Frontal cortex (tissue), 4 donors: ENCODE data around the gene HSDL2. TPM values are rescaled to one million over a fixed set of nuclear protein-coding genes. Genes with fewer than 3 reads are reported as not detected.
"Not testable (repeated sequence)": the region's sequence is repeated elsewhere in the genome, so short reads cannot be mapped to it uniquely, and the experiment has no call there.

Experiments
- DNase-seq, 2 donors: peaks; one replicate each; pipeline ENCODE4 v3.0.0; 2012; ENCODE audit warnings: low spot score in 2 of 2
- FAIRE-seq: peaks from 2 replicates; lab custom pipeline; 2012; peaks lifted over from hg19 to GRCh38; lab: Jason Lieb, UNC
- total RNA-seq: library from RNA; depleted of rRNA; stranded (reverse); fragments of >200 nt; gene quantifications from one replicate; pipeline ENCODE4 v1.2.3, GENCODE V29; 2014
- donor health status: control.
- donor health status: control.
- donor health status: control.

HSDL2 gene
- total RNA-seq, 1 donor from 2014 or later, result 11.0 TPM

DNA sequence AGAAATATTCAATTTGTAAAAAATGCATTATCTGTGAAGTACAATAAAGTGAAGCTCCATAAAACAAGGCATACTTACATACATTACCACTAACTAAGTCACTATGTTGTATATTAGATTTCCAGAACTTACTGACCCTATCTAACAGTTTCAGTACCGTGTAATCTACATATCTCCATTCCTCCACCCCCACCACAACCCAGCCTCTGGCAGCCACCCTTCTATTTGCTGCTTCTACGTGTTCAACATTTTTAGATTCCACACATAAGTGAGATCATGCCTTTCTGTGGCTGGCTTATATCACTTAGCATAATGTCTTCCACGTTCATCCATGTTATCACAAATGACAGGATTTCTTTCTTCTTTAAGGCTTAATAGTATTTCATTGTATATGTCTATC, 15.1 kb upstream of the HSDL2 start:
- FAIRE-seq, result no peak
- no peak for DNase-seq

DNA sequence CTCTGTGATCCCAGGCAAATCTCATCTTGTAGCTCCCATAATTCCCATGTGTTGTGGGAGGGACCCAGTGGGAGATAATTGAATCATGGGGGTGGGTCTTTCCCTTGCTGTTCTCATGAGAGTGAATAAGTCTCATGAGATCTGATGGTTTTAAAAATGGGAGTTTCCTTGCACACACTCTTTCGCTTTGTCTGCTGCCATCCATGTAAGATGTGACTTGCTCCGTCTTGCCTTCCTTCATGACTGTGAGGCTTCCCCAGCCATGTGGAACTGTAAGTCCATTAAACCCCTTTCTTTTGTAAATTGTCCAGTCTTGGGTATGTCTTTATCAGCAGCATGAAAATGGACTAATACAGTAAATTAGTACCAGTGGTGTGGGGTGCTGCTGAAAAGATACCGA, 14.7 kb upstream of the HSDL2 start:
- not testable (repeated sequence) for FAIRE-seq, DNase-seq

DNA sequence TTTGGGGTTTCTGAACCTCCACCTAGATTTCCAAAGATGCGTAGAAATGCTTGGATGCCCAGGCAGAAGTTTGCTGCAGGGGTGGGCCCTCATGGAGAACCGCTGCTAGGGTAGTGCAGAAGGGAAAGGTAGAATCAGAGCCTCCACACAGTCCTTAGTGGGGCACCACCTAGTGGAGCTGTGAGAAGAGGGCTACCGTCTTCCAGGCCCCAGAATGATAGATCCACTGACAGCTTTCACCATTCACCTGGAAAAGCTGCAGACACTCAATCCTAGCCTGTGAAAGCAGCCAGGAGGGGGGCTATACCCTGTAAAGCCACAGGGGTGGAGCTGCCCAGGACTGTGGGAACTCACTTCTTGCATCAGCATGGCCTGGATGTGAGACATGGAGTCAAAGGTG, 13.3 kb upstream of the HSDL2 start:
- DNase-seq (no peak), FAIRE-seq (no peak)

DNA sequence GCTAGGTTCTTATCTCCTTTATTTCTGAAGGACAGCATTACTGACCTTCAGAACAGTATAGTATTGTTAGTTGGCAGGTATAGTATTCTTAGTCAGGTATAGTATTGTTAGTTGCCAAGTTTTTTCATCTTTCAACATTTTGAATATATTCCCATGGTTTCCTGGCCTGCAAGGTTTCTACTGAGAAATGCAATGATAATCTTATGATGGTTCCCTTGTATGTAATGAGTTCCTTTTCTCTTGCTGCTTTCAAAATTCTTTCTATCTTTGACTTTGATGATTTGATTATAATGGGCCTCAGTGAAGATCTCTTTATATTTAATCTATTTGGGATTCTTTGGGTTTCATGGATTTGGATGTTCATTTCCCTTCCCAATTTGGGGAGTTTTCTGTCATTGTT, 12.4 kb upstream of the HSDL2 start:
- DNase-seq (no peak), FAIRE-seq (no peak)

DNA sequence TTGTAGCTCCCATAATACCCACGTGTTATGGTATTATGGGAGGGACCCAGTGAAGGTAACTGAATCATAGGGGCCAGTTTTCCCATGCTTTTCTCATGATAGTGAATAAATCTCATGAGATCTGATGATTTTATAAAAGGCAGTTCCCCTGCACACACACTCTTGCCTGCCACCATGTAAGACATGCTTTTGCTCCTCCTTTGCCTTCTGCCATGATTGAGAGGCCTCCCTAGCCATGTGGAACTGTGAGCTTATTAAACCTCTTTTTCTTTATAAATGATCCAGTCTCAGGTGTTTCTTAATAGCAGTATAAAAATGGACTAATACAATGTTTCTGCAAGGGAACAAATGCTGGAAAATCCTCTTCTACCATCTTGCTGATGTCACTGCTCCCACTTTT, 10.1 kb upstream of the HSDL2 start:
- no peak for DNase-seq
- no peak for FAIRE-seq

DNA sequence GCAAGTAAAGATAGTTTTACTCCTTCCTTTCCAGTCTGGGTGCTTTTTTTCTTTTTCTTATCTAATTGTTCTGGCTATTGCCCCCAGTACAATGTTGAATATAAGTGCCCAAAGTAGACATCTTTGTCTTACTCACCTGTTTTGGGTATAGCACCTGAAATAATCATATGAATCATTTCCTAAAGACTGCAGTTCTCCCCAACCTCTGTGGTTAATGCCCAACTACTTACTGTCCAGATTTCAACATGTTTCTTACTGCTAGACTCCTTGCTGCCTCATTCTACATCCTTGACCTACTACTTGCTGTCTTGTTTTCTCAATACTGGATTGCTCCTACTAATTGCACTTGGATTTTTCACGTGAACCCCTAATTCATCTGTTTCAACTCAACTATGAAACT, 8.8 kb upstream of the HSDL2 start:
- no peak for FAIRE-seq

DNA sequence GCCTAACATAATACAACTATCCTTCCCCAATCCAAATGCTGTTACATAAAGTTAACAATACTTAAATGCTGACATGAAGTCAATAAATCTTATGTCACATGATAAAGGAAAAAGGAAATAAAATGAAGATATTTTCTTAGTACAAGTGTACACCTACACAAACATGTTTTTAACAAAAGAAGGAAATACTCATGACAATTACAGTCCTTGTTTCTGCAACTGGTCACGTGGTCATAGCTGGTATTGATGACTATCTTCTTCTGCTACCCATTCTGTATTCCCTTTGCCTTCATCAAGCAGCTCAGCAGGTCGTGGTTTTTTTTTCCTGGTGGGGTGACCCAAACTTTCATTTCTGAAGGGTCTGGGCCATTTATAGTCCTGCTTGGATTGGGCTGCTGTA, 6.2 kb upstream of the HSDL2 start:
- FAIRE-seq, DNase-seq: not testable (repeated sequence)

More for the DNA sequence above, 8.8 kb upstream of the HSDL2 start:
- DNase-seq, result no peak

DNA sequence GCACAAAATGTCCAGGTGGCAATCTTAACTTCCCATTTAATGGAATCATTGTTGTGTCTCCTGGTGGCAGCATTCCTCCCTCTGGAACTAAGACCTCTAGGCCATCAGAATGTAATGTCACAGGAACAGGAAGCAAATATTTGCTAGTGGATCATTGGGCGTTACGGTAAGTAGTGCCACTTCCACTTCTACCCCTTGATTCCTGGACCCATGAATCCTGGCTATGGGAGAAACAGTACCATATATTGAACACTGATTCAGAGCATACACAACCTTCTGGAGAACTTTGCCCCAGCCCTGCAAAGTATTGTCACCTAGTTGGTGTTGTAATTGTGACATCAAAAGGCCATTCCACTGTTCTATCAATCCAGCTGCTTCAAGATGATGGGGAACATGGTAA, 5.7 kb upstream of the HSDL2 start:
- FAIRE-seq, DNase-seq: not testable (repeated sequence)

DNA sequence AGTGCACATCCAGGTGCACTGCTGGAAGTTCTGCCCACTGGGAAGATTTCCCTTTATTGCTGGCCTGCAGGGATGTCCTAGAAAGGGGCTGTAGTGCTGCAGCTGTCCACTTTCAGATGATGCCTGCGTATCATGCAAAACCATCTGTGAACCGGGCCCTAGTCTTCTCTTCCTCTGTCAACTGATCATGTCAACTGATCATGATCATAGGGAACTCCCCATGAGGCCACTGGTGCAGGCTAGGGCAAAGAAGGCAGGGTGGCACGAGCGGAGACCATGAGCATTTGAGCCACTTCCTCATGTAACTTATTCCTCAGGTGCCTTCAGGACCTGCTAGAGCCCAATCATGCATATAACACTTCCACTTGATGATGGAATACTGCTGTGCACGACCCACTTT, 4.5 kb upstream of the HSDL2 start:
- FAIRE-seq (no peak), DNase-seq (no peak)

DNA sequence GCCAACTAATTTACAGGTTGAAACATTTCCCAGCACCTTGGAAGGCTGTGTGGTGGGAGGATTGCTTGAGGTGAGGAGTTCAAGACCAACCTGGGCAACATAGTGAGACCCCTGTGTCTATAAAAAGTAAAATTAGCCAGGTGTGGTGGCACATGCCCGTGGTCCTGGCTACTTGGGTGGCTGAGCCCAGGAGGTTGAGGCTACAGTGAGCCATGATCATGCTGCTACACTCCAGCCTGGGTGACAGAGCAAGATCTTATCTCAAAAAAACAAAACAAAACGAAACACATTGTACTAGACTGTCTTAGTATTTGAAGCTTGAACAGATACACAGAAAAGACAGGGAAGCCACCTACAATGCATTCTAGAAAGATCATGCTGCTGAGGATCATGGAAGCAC, 2.8 kb upstream of the HSDL2 start:
- no peak for DNase-seq

DNA sequence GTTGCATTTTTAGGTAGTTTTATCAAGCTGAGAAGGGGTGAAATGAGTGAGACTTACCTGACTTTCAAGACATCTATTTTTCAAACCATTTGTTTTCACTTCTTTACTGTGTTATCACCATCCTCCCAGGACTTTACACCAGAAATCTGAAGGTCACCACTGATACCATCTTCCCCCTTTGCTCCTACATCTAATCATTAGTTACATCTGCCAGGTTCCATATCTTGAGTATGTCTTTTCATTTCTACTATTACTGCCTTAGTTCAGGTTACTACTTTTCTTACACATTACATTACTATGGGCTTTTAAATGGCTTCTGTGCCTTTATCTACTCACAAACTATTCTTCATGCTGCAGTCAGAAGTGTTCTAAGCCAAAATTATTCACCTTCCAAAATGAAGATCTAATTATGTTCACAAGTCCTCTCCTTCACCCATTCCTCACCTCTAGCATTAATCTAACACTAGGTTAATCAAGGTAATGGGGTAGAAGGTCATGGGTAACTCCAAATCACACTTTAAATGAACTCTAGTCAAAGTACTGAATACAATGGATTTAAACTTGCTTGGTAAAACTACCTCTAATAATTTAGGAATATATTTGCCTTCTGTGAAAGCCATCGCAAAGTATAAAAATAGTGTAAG, 2.1 kb upstream of the HSDL2 start:
- DNase-seq, result no peak

More for the DNA sequence above, 2.8 kb upstream of the HSDL2 start:
- no peak for FAIRE-seq

DNA sequence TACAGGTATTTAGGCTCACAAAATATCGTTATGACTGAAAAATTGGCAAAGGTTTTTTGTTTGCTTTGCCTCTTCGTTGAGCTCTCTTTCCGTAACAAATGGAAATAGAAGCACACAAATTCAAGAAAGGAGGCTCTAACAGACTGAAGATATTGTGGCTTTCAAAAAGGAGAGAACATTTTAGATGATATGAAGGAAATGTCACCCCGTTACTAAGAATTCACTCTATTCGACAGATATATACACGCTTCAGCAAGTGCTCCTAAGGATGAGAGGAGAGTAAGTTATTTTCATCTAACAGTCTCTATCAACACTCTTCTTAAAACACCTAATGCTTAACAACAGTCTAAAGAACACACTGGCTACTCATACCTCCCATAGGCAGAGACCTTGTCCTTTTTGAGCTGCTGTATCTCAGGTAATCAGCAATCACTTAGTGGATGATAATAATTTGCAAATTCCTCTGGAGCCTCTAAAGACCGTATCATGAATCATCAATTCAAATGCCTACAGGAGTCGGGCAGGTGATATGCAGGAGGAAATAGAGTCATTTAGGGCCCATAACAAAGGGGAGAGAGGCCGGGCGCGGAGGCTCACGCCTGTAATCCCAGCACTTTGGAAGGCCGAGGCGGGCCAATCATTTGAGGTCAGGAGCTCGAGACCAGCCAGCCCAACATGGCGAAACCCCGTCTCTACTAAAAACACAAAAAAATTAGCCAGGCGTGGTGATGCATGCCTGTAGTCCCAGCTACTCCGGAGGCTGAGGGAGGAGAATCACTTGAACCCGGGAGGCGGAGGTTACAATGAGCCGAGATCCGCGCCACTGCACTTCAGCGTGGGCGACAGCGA, 1.4 kb upstream of the HSDL2 start:
- no peak for DNase-seq
- FAIRE-seq, result no peak

More for the DNA sequence above, 2.1 kb upstream of the HSDL2 start:
- FAIRE-seq, result no peak

DNA sequence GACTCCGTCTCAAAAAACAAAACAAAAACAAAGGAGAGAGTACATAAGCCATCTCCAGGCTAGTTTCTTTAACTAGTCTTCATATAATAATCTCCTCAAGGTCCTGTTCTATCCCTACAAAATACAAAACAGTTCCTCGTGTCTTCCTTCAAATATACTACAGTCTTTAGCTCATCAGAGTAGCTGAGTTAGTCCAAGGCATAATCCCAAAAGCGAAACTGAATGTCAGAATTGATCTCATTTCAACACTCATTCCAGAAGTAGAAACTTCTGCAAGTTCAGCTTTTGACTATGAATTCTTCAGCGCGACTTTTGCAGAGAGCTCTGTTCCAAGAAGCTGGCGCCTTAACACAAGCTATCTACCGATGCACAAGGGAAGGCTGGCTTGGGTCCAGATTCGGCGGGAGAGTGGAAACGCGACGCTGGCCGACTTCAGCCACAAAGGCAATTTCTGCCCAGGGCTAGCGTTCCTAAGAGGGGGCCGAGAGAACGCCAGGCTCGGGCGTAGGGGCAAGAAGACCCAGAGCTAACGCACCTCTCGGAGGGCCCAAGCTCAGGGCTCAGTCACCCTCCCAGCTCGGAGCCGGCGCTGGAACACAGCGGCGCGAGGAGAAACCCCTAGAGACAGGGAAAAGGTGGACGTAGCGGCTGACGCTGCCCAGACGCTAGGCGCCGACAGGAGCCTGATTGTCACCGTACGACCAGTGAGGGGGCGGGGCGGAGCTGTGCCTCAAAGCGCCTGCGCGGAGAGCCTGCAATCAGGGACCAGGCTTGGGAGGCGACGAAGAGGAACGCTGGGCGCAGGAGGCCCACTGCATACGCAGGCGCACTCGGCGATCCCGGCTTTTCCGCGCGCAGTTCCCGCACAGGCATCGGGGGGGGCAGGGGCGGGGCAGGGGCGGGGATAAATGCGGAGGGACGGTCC, 469 bp upstream of the HSDL2 start:
- DNase-seq, result peak; percentile 84 to 91
- no peak for FAIRE-seq

DNA sequence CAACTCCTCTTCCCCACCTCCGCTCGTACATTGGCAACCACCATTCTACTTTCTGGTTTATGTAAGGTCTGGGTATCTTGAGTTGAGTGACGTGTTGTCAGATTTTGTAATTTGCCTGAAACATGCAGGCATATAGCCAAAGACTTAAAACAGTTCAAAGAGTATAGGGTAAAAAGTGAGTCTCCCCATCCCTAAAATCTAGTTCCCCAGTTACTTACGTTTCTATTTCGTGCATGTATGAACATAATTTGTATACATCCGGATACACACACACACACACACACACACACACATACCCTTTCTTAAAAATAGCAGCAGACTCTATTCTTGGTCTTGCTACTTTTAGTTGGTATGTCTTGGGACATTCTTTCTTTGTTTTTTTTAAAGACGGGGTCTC, 915 bp downstream of the HSDL2 start:
- FAIRE-seq, result no peak
- no peak for DNase-seq

DNA sequence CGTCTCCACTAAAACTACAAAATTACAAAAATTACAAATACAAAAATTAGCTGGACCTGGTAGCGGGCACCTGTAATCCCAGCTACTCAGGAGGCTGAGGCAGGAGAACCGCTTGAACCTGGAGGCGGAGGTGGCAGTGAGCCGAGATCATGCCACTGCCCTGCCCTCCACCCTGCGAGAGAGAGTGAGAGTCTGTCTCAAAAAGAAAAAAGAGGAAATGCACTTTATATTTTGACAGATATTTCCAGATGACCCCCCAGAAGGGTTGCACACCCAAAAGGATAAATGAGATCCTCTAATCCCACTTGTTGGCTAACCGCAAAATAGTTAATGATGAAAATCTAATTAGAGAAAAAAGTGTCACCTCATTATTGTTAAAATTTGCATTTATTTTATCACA, 2.2 kb downstream of the HSDL2 start:
- FAIRE-seq, result no peak
- no peak for DNase-seq

DNA sequence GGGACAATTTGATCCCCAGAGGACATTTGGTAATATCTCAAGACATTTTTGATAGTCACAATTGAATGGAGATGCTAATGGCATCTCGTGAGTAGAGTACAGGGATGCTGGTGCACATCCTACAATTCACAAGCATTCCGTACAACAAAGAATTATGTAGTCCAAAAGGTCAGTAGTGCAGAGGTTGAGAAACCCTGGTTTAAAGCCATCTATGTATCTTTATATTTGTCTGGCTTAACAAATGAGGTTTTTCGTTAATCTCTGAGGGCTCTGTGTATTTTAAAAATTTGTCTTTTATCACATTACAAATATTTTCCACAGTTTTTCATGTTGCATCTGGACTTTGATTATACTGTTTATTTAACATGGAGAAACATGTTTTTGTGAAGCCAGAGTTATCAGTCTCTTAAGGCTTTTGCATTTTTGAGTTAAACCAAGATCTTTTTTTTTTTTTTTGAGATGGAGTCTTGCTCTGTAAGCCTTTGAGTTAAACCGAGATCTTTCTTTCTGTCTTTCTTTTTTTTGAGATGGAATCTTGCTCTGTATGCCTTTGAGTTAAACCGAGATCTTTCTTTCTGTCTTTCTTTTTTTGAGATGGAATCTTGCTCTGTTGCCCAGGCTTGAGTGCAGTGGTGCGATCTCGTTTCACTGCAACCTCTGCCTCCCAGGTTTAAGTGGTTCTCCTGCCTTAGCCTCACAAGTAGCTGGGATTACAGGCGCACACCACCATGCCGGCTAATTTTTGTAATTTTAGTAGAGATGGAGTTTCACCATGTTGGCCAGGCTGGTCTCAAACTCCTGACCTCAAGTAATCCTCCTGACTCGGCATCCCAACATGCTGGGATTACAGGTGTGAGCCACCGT, 2.8 kb downstream of the HSDL2 start:
- FAIRE-seq (no peak), DNase-seq (no peak)

DNA sequence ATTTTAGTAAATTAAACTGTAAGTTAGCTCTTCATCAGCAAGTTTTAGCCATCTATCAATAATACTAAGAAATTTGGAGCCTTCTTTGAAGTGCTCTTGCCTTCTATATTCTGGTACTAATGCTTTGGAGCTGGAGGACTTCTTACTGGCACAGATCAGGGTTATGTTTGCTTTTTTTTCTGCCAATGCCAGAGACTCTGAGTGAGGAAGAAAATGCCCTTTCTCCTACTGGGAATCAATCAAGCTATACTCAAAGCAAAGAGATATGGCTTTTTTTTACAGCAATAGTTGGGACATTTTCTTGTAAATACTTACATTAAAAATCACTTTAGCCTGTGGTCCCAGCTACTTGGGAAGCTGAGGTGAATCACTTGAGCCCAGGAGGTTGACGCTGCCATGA, 4.3 kb downstream of the HSDL2 start:
- no peak for DNase-seq
- FAIRE-seq, result no peak

DNA sequence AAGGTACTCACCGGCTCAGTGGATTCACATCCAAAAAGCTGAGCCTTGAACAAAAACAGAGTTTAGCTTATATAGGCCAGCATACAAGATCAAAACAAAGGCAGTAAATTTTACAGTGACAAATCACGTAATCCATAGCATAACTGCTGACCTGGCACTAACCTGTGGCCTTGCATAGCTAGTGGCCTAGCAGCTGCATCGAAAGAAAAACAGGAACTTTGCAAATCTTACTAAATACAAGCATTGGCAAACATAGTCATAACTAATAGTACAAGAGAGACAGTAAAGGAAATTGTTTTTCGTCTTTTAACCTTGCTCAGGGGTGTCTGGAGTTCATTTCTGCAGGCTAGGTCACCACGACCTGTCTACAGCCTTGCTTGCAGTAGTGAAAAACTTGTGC, 4.8 kb downstream of the HSDL2 start:
- FAIRE-seq (no peak), DNase-seq (no peak)

DNA sequence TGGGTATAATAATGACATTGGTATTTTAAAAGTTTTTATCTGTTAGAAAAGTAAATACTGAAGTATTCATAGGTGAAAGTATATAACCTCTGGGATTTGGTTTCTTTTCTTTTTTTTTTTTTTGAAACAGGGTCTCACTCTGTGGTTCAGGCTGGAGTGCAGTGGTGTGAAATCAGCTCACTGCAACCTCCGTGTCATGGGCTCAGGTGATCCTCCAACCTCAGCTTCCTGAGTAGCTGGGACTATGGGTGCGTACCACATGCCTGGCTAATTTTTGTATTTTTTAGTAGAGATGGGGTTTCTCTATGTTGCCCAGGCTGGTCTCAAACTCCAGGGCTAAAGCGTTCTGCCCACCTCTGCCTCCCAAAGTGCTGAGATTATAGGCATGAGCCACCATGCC, 7.2 kb downstream of the HSDL2 start:
- no peak for FAIRE-seq
- DNase-seq, result no peak
